H1 (cell line): ENCODE measurements around the gene SLC25A48. TPM values are rescaled to one million over a fixed set of nuclear protein-coding genes. Genes with fewer than 3 reads are reported as not detected.

ENCODE experiments used
- CTCF ChIA-PET: fragments of 300-600 bp; sonication (Branson Sonifier 250); formaldehyde crosslinking; loops from one replicate; lab custom pipeline; 2021; ENCODE audit not compliant: partially characterized antibody; lab: Charles Lee
- POLR2A ChIA-PET: fragments of 300-600 bp; sonication (Branson Sonifier 250); formaldehyde crosslinking; loops from one replicate; lab custom pipeline; 2021; ENCODE audit warnings: inconsistent platforms; ENCODE audit not compliant: partially characterized antibody; lab: Charles Lee
- DNase-seq, 2 experiments: peaks; one replicate each; pipeline versions ENCODE4 v3.0.0 to v3.0.0-alpha.2; 2010 to 2022; ENCODE audit warnings: low spot score in 2 of 2, low read depth in 1 of 2, mixed read lengths in 1 of 2
- FAIRE-seq: peaks from 2 replicates; lab custom pipeline; 2011; peaks lifted over from hg19 to GRCh38; lab: Jason Lieb, UNC
- H2AFZ ChIP-seq: 2 replicates; pipeline ENCODE4 v1.8.1; 2012; ENCODE audit warnings: low read length, inconsistent platforms
- H2AK5ac ChIP-seq: 2 replicates; pipeline ENCODE4 v1.6.1; 2013; ENCODE audit warnings: low read depth, low read length
- H2BK120ac ChIP-seq: replicated peaks from 2 replicates; pipeline ENCODE3; 2013; ENCODE audit warnings: low read depth, low read length, inconsistent platforms
- H2BK12ac ChIP-seq: 2 replicates; pipeline ENCODE4 v1.6.1; 2013; ENCODE audit warnings: low read depth, low read length
- H2BK15ac ChIP-seq: 2 replicates; pipeline ENCODE4 v1.6.1; 2013; ENCODE audit warnings: low read length
- H2BK20ac ChIP-seq: 2 replicates; pipeline ENCODE4 v1.6.1; 2013; ENCODE audit warnings: low read length
- H2BK5ac ChIP-seq: 2 replicates; pipeline ENCODE4 v1.6.1; 2013; ENCODE audit warnings: low read depth, low read length
- H3K14ac ChIP-seq: 2 replicates; pipeline ENCODE4 v1.6.1; 2013; ENCODE audit warnings: inconsistent platforms; ENCODE audit not compliant: insufficient read length
- H3K18ac ChIP-seq: 2 replicates; pipeline ENCODE4 v1.6.1; 2013; ENCODE audit warnings: low read length; ENCODE audit errors: extremely low read depth
- H3K23ac ChIP-seq: 2 replicates; pipeline ENCODE4 v1.6.1; 2013; ENCODE audit warnings: inconsistent platforms; ENCODE audit not compliant: insufficient read length
- H3K23me2 ChIP-seq: 2 replicates; pipeline ENCODE4 v1.6.1; 2013; ENCODE audit warnings: low read depth, low read length
- H3K27ac ChIP-seq: 2 replicates; pipeline ENCODE4 v1.6.1; 2011; ENCODE audit warnings: low read depth, low read length, inconsistent platforms
- H3K27me3 ChIP-seq, 4 experiments: replicated peaks in 1 of 4; 1 replicate in 1 of 4; 2 replicates in 3 of 4; pipeline versions ENCODE4 v1.6.1 to v1.8.1; 2011 to 2013; ENCODE audit warnings: low read length in 3 of 4, mild to moderate bottlenecking in 3 of 4, inconsistent platforms in 2 of 4, mixed read lengths in 2 of 4, moderate library complexity in 1 of 4; ENCODE audit not compliant: control insufficient read depth in 3 of 4, insufficient read depth in 3 of 4; ENCODE audit errors: extremely low read depth in 1 of 4
- H3K36me3 ChIP-seq, 4 experiments: 2 replicates each; pipeline versions ENCODE4 v1.6.1 to v1.8.1; 2011 to 2013; ENCODE audit warnings: mild to moderate bottlenecking in 4 of 4, low read length in 3 of 4, moderate library complexity in 2 of 4, control low read depth in 1 of 4, inconsistent platforms in 1 of 4; ENCODE audit not compliant: insufficient read depth in 4 of 4, control insufficient read depth in 2 of 4
- H3K4ac ChIP-seq: replicated peaks from 2 replicates; pipeline ENCODE3; 2013; ENCODE audit warnings: low read length, low read depth, mixed read lengths, inconsistent platforms; ENCODE audit not compliant: insufficient read length
- H3K4me1 ChIP-seq, 4 experiments: replicated peaks in 1 of 4; 1 replicate in 1 of 4; 2 replicates in 3 of 4; pipeline versions ENCODE4 v1.6.1 to v1.8.1; 2011 to 2013; ENCODE audit warnings: low read length in 3 of 4, inconsistent platforms in 2 of 4, mixed read lengths in 1 of 4; ENCODE audit not compliant: insufficient read depth in 4 of 4, control insufficient read depth in 3 of 4
- H3K4me2 ChIP-seq, 2 experiments: 2 replicates each; pipeline versions ENCODE4 v1.6.1 to v1.8.1; 2011 to 2013; ENCODE audit warnings: low read depth in 2 of 2, low read length in 2 of 2, control low read depth in 1 of 2, inconsistent platforms in 1 of 2, mild to moderate bottlenecking in 1 of 2; ENCODE audit not compliant: insufficient read depth in 1 of 2
- H3K4me3 ChIP-seq, 4 experiments: fragments of 200-600, 300-600 bp in 1 of 4; sonication (generic), shearing (Covaris generic), sonication (Bioruptor Twin) in 1 of 4; 2 replicates each; pipeline versions ENCODE4 v1.5.1 to v1.8.1; 2011 to 2016; ENCODE audit warnings: low read length in 4 of 4, low read depth in 3 of 4, control low read depth in 2 of 4, inconsistent platforms in 2 of 4, mild to moderate bottlenecking in 2 of 4, mixed read lengths in 1 of 4, moderate library complexity in 1 of 4; ENCODE audit not compliant: insufficient read depth in 2 of 4; ENCODE audit errors: extremely low read depth in 1 of 4
- H3K56ac ChIP-seq: replicated peaks from 2 replicates; pipeline ENCODE3; 2013; ENCODE audit warnings: low read depth, mild to moderate bottlenecking, mixed read lengths, low read length, inconsistent platforms; ENCODE audit not compliant: insufficient read length
- H3K79me1 ChIP-seq: 2 replicates; pipeline ENCODE4 v1.6.1; 2013; ENCODE audit warnings: low read depth, low read length, control low read depth
- H3K79me2 ChIP-seq, 2 experiments: 2 replicates each; pipeline versions ENCODE4 v1.6.1 to v1.8.1; 2012 to 2013; ENCODE audit warnings: low read length in 2 of 2, mild to moderate bottlenecking in 2 of 2, inconsistent platforms in 1 of 2; ENCODE audit not compliant: insufficient read depth in 2 of 2, control insufficient read depth in 1 of 2
- H3K9ac ChIP-seq, 4 experiments: replicated peaks in 1 of 4; 1 replicate in 1 of 4; 2 replicates in 3 of 4; pipeline versions ENCODE4 v1.6.1 to v1.8.1; 2011 to 2013; ENCODE audit warnings: low read depth in 3 of 4, low read length in 3 of 4, control low read depth in 2 of 4, mild to moderate bottlenecking in 2 of 4, moderate library complexity in 2 of 4, inconsistent platforms in 1 of 4; ENCODE audit errors: extremely low read depth in 1 of 4
- H3K9me3 ChIP-seq, 2 experiments: 2 replicates each; pipeline versions ENCODE4 v1.6.1 to v1.8.1; 2012 to 2013; ENCODE audit warnings: mild to moderate bottlenecking in 2 of 2, moderate library complexity in 2 of 2, control low read depth in 1 of 2, inconsistent platforms in 1 of 2, low read depth in 1 of 2, low read length in 1 of 2, mixed read lengths in 1 of 2; ENCODE audit not compliant: insufficient read depth in 2 of 2
- H4K20me1 ChIP-seq, 2 experiments: replicated peaks in 1 of 2; 2 replicates each; pipeline versions ENCODE3 to v1.8.1; 2011 to 2013; ENCODE audit warnings: inconsistent platforms in 2 of 2, low read length in 2 of 2, mild to moderate bottlenecking in 1 of 2; ENCODE audit not compliant: insufficient read depth in 2 of 2, control insufficient read depth in 1 of 2
- H4K5ac ChIP-seq: 2 replicates; pipeline ENCODE4 v1.6.1; 2013; ENCODE audit warnings: low read length, low read depth, mixed read lengths, inconsistent platforms; ENCODE audit not compliant: insufficient read length
- H4K8ac ChIP-seq: 2 replicates; pipeline ENCODE4 v1.8.0; 2013; ENCODE audit warnings: mild to moderate bottlenecking, moderate library complexity, low read length, inconsistent platforms; ENCODE audit not compliant: insufficient read depth; ENCODE audit errors: extremely low read depth
- H4K91ac ChIP-seq: replicated peaks from 2 replicates; pipeline ENCODE3; 2013; ENCODE audit warnings: low read length, mixed read lengths, inconsistent platforms; ENCODE audit not compliant: insufficient read length
- CEBPB ChIP-seq: IDR thresholded peaks from 2 replicates; pipeline ENCODE4 v1.6.1; 2012; ENCODE audit warnings: low read depth, low read length
- EZH2 ChIP-seq: fragments of 200-600 bp; sonication (generic); IDR thresholded peaks from 2 replicates; pipeline ENCODE4 v1.7.1; 2012; ENCODE audit warnings: low read depth, mild to moderate bottlenecking, moderate library complexity, low read length, inconsistent platforms; ENCODE audit not compliant: severe bottlenecking
- HDAC6 ChIP-seq: IDR thresholded peaks from one replicate; pipeline ENCODE4 v1.7.1; 2012; ENCODE audit warnings: low read depth, mild to moderate bottlenecking, inconsistent platforms, low read length, moderate library complexity
- SIRT6 ChIP-seq: IDR thresholded peaks from one replicate; pipeline ENCODE4 v1.7.1; 2012; ENCODE audit warnings: low read length, inconsistent platforms
- SP4 ChIP-seq: IDR thresholded peaks from 2 replicates; pipeline ENCODE4 v1.6.1; 2012; ENCODE audit warnings: low read length, inconsistent platforms
- WGBS, 2 experiments: shearing (Covaris generic) in 1 of 2; methylation state at CpG; one replicate each; pipeline versions ENCODE4 v1.1.6 to v1.1.7; 2013 to 2015; ENCODE audit warnings: low lambda C conversion rate in 2 of 2, mixed read lengths in 2 of 2, inconsistent platforms in 1 of 2, low coverage in 1 of 2, missing lambda C conversion rate in 1 of 2; ENCODE audit not compliant: insufficient replicate concordance in 2 of 2, insufficient coverage in 1 of 2, insufficient read length in 1 of 2; ENCODE audit errors: extremely low coverage in 1 of 2, missing lambda C conversion rate in 1 of 2; 5-methylcytosine and 5-hydroxymethylcytosine counted together
- polyA plus RNA-seq, 7 experiments: library from polyadenylated mRNA; depleted of rRNA in 3 of 7; stranded (reverse) in 5 of 7; unstranded in 2 of 7; fragments of >200 nt in 5 of 7; fragments of 200-250 nt in 2 of 7; gene quantifications; 1 replicate in 5 of 7; 2 replicates in 1 of 7; 4 replicates in 1 of 7; pipeline versions ENCODE4 v1.2.1 to v1.2.3, GENCODE V29; 2011 to 2013; ENCODE audit warnings: missing spikeins in 2 of 7, mixed read lengths in 2 of 7
- total RNA-seq: library from RNA; stranded (reverse); fragmentation: NEBNext Ultra II Directional; extraction: Animal tissue kit (Norgen Biotek cat#: 25700); gene quantifications from 2 replicates; pipeline ENCODE4 v1.2.1, GENCODE V29; 2021
- TF ChIP-seq, protein P1 (sequence below): IDR thresholded peaks from 2 replicates; pipeline ENCODE4 v1.6.1; 2011; ENCODE audit warnings: low read depth, mild to moderate bottlenecking, low read length; ENCODE audit not compliant: insufficient read depth
- TF ChIP-seq, protein P2 (sequence below): IDR thresholded peaks from 2 replicates; pipeline ENCODE4 v1.6.1; 2011; ENCODE audit warnings: low read length, improper control_type of control experiment

SLC25A48 gene
- total and polyA plus RNA-seq, 2 of the 8 experiments (the other 6 are each of a cell fraction or from before 2014, with no cell fraction given), result 1.3 to 1.8 TPM

DNA sequence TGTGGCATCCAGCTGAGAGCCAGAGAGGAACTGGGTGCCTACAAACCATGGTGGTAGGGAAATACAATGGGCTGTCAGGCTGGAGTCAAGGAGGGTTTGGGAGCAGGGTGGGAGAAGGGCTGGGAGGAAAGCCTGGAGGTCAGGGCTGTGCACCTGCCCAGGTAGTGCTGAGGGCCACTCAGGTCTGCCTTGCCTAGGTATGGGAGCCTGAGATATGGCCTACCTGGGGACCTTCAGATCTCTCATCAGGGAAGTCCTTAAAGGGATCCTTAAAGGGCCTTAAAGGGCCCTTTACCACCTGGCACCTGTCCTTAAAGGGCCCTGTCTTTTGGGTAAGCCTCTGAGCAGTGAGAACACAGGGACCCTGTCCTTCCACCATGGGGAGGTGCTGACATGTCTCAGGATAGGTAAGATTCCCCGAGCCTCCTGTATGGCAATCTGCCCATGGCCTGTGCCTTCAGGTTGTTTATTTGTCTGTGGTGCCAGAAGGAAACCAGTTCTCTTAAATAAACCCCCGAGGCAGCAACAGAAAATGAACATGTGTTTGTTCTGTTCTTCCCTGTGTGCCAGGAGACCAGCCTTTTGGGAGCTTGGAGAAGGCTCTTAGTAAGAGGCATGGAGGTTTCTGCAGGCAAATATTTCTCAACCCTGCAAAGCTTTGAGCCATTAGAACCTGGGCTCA lies 23.3 kb downstream of the SLC25A48 start:
- H3K79me1 ChIP-seq, result no peaks in the 10 kb centered on the region
- TF ChIP-seq SP4 (no peak), CEBPB (no peak), EZH2 (no peak), HDAC6 (no peak), SIRT6 (no peak)
- TF ChIP-seq, protein P1, sequence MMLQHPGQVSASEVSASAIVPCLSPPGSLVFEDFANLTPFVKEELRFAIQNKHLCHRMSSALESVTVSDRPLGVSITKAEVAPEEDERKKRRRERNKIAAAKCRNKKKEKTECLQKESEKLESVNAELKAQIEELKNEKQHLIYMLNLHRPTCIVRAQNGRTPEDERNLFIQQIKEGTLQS, result no peak
- TF ChIP-seq, protein P2, sequence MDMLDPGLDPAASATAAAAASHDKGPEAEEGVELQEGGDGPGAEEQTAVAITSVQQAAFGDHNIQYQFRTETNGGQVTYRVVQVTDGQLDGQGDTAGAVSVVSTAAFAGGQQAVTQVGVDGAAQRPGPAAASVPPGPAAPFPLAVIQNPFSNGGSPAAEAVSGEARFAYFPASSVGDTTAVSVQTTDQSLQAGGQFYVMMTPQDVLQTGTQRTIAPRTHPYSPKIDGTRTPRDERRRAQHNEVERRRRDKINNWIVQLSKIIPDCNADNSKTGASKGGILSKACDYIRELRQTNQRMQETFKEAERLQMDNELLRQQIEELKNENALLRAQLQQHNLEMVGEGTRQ, result no peak

More for the DNA sequence above, 23.3 kb downstream of the SLC25A48 start:
- Histone ChIP-seq H3K23ac (no peak overlapping the region), H3K4ac (no peak overlapping the region), H3K27me3 (no peaks in the 10 kb centered on the region), H3K14ac (no peak overlapping the region), H3K18ac (no peak overlapping the region), H3K23me2 (no peaks in the 10 kb centered on the region; the same call in 1 of the 2 replicates), H4K8ac (no peak overlapping the region), H3K4me3 (no peak overlapping the region), H2BK5ac (no peak overlapping the region), H3K4me1 (no peaks in the 10 kb centered on the region), H4K5ac (no peak overlapping the region), H4K20me1 (no peaks in the 10 kb centered on the region), H2BK120ac (no peak overlapping the region), H3K4me2 (no peak overlapping the region), H2AK5ac (no peak overlapping the region), H4K91ac (no peak overlapping the region), H3K27ac (no peak overlapping the region), H2BK20ac (no peak overlapping the region), H3K9ac (no peak overlapping the region), H3K36me3 (no peaks in the 10 kb centered on the region), H2BK12ac (no peak overlapping the region), H3K56ac (no peak overlapping the region), H3K9me3 (peaks cover 0 to 3% of the 10 kb centered on the region in 2 experiments; a peak in 1 of 4 replicates), H2AFZ (no peak overlapping the region), H2BK15ac (no peak overlapping the region), H3K79me2 (no peaks in the 10 kb centered on the region)
- POLR2A ChIA-PET, result no interaction called here
- no peak for DNase-seq
- no peak for FAIRE-seq
- WGBS, 2 experiments, result 92% methylated on average over 2 of the region's 2 CpGs; no CpG with 5 or more reads in 1 of the 2 experiments
- CTCF ChIA-PET, result interaction anchor here (1.0 to 3.4 kb wide), 4 partner anchors 23 to 34 kb away, joined by 3 to 8 read pairs (median 4); partner anchors contain the start of gene SLC25A48
